M059J (cell line): ENCODE measurements around the gene EME2. TPM values are rescaled to one million over a fixed set of nuclear protein-coding genes. Genes with fewer than 3 reads are reported as not detected.
"Not testable (repeated sequence)": the region's sequence is repeated elsewhere in the genome, so short reads cannot be mapped to it uniquely, and the experiment has no call there.

Experiments
- DNase-seq: peaks from one replicate; pipeline ENCODE4 v3.0.0-alpha.2; 2012; ENCODE audit warnings: low read depth
- total RNA-seq: library from RNA; depleted of rRNA; stranded (reverse); fragments of >200 nt; shearing (Covaris generic); gene quantifications from 2 replicates; pipeline ENCODE4 v1.2.3, GENCODE V29; 2014; rRNA removed

EME2 gene, protein sequence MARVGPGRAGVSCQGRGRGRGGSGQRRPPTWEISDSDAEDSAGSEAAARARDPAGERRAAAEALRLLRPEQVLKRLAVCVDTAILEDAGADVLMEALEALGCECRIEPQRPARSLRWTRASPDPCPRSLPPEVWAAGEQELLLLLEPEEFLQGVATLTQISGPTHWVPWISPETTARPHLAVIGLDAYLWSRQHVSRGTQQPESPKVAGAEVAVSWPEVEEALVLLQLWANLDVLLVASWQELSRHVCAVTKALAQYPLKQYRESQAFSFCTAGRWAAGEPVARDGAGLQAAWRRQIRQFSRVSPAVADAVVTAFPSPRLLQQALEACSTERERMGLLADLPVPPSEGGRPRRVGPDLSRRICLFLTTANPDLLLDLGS
- total RNA-seq = 0.76 and 2.2 TPM in 2 replicates

DNA sequence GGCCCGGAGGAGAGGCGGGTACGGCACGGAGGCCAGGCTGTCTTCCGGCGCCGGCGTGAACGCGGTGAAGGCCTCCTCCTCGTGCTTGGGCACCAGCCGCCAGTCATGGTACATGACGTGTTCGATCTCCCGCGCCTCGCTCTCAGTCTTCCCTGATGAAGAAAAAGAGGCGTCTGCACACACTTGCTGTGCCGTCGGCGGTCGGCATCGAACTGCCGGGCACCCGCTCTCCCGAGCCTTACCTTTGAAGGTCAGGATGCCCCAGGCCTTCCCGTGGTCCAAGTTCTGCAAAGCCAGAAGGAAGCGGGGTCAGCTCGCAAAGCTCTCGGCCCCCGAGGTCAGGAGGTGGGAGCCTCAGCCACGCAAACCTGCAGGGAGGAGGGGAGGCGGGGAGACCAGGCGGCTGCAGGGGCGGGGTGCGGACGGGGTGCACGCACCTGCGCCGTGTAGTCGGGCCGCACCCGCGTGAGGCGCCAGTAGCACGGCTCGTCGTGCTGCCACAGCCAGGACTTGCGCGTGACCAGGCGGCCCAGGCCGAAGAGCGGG, at the start of gene EME2:
EME2 (plus strand) TSS at position 449 of the 546 bp plus-strand sequence. CDS start 418 bp downstream, outside the sequence.
- no peak for DNase-seq

DNA sequence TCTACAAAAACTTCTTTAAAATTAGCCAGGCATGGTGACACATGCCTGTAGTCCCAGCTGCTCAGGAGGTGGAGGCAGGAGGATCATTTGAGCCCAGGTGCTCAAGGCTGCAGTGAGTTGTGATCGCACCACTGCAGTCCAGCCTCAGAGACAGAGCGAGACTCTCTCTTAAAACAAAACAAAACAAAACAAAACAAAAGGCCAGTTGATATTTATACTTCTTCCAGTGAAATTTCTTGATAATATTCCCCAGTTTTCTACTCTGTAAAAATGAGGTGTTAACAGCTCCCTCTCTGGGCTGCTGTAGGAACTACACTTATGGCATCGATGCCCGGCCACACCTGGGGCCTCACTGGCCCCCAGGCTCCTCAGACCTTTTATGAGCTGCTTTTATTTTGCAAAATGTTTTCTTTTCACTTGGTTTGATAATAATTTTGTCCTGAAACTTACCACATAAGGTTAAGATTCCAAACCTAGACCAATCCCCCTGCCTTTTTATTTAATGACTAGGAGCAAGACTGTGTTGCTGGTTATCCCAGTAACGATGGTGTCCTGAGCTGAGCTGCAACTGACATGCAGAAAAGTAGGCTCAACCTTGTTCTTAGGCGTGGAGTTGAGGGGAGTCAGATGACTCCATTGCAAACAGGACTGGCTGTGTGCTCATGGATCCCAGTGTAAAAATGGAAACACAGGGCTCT, 49.0 kb upstream of the EME2 start:
- peak; percentile 51 for DNase-seq

DNA sequence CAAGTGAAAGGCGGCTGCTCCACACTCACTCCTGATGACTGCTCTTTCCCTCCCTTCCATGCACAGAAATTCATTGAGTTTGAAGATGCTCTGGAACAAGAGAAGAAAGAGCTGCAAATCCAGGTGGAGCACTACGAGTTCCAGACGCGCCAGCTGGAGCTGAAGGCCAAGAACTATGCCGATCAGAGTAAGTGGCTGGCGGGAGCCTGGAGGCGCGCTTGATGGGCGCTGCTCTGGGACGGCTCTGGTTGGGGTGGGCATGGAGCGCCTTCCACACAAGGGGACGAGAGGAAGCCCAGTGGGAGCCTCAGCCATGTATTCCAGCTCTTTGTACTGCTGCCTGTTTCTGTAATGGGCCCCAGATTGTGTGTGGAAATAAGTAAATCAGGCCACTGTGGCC, 48.1 kb upstream of the EME2 start:
- DNase-seq = no peak

DNA sequence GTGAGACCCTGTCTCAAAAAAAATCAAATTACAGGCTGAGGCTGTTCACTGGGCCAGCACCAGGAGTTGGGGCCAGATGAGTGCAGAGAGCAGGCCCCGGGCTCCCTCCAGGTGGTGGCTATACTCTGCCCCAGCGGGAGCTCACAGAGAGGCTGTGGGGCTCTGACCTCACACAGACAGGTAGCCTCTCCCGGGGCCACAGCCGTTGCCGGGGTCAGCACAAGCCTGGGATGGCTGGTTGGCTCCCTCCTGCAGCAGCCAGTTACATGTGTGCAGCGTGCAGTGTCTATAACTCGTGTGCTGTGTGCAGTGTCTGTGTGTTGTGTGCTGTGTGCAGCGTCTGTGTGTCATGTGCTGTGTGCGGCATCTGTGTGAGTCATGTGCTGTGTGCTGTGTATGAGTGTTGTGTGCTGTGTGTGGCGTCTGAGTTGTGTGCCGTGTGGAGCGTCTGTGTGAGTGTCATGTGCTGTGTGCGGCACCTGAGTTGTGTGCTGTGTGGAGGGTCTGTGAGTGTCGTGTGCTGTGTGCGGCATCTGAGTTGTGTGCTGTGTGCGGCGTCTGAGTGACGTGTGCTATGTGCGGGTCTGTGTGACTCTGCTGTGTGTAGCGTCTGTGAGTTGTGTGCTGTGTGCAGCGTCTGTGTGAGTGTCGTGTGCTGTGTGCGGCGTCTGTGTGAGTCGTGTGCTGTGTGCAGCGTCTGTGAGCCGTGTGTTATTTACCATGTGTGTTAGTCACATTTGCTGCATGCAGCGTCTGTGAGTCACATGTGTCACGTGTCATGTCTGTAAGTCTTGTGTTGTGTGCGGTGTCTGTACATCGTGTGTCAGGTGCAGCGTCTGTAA, 45.7 kb upstream of the EME2 start:
- no peak for DNase-seq

DNA sequence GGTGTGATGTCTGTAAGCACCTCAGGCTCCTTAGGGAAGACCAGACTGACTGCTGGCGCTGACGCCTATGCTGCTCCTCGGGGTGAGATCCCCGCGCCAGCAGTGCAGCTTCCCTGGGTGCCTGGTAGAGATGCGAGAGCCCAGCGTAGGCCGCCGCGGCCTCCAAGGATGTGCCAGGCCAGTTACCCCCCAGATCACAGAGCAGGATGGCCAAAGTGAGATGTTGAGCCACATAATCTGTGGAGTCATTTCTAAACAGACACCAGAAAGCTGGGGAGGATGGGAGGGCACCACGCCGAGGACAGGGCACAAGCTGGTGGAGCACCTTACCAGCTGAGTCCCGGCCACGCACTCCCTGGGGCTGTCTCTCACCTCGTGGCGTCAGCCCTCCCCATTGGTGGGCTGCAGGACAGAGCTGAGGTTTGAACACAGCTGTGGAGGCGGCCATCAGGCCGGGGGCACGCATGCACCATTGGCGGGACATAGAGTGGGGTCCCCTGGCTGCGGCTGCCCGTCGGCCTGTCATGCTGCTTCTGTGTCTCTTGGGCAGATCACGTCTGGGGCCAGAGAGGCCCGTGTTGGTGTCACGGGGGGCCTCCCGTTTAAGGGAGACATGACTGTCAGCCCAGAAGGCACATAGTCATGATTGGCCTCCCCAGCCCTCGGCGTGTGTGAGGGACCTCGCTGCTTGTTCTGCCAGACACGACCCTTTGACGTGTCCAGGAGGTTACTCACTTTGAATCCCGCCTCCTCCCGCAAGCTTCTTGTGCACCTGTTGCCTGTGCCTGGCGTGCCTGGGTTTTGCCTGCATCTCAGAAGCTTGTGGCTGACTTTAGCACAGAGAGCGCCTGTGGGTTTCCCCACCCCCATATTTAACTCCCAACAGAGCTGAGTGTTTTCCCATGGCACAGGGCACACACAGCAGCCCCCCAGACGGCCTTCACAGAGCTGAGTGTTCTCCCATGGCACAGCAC, 44.7 kb upstream of the EME2 start:
- no peak for DNase-seq

DNA sequence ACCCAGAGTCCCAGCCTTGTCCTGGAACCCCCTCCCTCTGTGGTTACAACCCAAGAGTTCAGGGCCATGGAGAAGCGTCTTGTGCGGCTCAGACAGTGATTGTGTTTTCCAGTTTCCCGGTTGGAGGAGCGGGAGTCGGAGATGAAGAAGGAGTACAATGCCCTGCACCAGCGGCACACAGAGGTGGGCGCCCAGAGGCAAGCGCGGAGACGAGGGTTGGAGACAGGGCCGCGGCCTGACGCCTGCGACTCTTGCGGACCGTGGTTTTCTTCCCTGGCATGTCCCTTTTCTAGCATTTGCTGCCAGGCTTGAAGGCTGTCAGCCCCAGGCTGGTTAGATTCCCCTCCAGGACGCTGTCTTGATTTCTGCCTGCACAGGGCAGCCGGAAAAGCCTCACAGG, 43.6 kb upstream of the EME2 start:
- no peak for DNase-seq

DNA sequence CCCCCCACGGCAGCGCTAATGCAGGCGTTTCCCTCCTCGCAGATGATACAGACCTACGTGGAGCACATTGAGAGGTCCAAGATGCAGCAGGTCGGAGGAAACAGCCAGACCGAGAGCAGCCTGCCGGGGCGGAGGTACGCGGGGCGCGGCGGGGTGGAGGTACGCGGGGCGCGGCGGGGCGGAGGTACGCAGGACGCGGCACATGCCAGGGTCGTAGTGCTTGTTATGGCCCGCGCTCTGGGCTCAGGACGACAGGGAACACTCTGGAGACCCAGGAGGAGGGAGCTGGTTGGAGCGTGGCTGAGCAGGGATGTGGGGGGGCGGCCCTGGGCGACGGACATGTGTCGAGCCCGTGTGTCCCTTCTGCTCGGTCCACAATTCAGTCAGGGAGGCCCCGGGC, 43.2 kb upstream of the EME2 start:
- no peak for DNase-seq

DNA sequence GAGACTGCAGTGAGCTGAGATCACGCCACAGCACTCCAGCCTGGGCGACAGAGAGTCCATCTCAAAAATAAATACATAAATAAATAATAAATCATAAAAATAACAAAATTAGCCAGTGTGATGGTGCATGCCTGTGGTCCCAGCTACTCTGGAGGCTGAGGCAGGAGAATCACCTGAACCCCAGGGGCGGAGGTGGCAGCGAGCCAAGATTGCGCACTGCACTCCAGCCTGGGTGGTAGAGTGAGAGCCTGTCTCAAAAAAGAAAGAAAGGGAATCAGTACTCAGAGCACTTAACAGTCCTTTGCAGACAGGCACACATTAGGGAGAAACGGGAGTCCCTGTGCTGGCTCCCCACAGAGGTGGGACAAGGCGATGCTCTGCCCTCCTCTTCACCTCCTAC, 41.5 kb upstream of the EME2 start:
- DNase-seq = no peak

DNA sequence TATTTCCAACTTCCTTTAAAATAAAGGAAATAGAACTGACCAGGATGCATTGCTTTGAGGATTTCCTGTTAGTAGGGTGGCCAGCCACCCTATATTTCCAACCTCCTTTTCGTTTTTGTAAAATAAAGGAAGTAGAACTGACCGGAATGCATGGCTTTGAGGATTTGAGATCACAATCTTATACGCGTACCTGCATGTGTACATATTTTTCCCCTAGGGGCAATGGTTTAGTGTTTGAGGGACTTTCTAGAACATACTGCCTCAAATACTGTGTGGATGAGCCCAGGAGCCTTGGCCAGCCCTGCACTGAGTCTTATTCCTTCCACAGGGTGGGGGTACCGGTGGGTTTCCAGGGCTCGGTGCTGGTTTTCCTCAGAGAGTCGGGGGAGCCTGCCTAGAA, 41.0 kb upstream of the EME2 start:
- no peak for DNase-seq

DNA sequence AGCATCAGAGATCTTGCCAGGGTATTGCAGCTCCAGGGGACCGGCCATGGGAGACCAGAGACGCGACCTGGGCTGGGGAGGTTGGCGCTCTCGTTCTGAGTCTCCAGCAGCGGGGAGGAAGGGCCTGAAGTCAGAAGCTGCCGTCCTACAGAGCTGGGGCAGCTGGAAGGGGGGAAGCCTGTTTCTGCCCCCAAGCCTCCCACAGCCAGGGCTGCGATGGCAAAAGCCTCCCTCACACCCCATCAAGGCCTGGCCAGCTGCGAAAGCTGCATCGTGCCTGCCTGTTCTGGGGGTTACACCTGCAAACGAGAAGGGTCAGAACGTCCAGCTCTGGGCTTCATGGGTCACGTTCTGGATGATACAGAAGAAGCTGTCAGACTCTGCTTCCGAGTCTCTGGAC, 40.5 kb upstream of the EME2 start:
- no peak for DNase-seq

DNA sequence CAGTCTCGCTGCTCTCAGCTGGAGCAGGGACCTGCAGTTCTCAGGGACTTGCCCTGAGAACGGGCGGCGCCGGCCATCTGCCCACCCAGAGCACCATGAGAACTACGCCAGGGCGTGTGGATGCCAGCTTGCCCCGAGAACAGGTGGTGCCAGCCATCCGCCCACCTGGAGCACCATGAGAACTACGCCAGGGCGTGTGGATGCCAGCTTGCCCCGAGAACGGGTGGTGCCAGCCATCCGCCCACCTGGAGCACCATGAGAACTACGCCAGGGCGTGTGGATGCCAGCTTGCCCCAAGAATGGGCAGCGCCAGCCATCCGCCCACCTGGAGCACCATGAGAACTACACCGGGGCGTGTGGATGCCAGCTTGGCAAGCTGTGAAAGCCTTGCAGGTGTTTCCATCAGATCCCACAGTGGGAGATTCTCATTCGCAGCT, 40.0 kb upstream of the EME2 start:
- DNase-seq = not testable (repeated sequence)

DNA sequence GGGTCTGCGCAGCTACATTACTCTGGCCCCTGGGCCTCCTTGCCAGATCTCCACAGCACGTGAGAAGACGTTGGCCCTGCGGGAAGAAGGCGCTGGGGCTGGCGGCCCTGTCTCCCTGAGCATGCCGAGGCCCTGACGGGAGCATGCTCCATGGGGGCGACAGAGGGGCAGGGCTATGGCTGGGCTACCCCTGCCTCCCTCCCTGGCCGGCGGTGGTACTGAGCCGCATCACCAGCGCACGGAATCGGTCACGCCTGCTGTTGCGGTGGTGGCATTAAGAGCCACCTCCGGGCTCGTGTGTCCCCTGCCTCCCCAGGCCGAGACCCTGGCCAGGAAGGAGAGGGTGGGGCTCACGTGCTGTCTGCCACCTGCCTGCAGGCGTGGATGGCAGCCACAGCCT, 38.5 kb upstream of the EME2 start:
- no peak for DNase-seq

DNA sequence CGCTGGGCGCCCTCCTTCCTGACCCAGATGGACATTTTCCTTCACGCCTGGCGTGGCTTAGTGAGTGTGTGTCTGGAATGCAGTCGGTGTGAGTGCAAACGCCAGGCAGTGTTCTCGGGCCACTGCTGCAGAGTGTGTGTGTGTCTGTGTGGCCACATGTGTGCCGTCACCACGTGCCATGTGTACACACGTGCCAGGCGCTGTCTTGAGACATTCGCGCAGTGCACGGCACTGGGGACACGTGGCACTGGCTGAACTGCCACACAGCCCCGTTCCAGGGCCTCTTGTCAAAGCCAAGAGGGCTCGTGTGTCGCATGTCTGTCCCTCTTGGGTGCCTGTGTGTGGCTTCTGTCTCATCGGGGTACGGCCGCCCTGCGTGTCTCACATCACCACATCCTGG, 37.8 kb upstream of the EME2 start:
- DNase-seq = no peak

DNA sequence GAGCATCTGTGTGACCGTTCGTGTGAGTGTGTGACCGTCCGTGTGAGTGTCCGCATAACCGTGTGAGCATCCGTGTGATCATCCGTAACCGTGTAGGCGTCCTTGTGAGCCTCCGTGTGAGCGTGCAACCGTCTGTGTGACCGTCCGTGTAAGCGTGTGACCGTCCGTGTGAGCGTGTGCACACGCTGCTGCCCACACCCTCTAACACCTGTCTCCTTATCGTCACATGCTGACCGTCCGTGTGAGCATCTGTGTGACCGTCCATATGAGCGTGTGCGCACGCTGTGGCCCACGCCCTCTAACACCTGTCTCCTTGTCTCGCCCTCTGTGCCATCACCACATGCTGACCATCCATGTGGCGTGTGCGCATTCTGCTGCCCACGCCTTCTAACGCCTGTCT, 32.4 kb upstream of the EME2 start:
- DNase-seq = no peak

DNA sequence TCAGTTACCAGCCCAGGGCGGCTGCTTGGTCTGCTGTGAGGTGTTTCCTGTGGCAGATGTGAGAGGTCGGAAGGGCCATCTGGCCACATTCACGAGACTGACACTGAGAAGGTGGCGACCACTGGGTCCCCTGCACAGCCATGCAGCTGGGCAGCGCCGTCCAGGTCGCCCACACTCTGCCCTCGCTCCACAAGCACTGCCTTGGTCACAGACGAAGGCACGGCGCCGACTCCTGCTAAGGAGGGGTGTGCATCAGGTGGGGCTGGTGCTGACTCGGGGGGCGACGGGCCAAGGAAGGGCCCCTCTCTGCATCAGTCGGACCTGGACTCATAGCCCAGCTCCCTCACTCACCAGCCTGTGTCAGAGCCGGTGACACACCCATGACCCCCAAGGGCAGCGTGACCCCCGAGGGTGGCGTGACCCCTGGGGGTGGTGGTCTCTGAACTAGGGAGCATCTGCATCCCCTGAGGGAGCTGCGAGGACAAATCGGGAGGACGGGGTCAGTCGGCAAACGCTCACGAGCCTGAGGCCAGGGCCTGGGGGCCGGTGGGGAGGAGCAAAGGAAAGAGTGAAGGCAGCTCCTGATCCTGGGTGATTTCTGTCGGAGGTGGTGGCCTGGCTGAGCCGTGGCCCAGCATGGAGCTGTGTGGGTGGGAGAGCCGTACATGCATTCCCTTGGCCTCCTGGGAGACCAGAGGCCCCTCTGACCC, 31.7 kb upstream of the EME2 start:
- DNase-seq = no peak

DNA sequence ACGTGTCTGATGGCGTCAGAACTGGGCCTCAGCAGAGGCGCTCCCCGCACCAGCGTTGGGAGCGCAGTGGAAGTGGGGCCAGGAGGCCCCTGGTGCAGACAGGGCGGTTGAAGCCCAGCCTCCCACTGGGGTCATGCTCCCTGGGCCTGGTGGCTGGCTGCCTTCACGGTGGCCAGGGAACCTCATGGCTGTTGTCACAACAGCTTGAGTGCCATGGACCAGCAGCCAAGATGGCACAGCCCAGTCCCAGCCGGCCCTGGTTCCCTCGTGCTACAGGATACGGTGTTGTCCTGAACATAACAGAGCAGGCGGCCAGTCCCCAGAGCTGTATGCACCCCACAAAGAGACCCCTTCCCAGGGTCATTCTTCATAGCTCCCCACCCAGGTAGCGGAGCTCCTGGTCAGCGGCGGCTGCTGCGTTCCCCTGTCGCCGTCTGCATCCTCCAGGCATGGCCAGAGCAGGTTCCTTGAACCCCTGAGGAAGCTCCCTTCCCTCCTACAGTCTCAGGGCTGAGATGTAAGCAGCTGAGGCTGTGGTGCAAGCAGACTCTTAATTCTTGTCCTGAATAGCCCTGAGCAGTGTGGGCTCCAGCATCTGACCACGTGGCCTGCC, 31.0 kb upstream of the EME2 start:
- DNase-seq = no peak

DNA sequence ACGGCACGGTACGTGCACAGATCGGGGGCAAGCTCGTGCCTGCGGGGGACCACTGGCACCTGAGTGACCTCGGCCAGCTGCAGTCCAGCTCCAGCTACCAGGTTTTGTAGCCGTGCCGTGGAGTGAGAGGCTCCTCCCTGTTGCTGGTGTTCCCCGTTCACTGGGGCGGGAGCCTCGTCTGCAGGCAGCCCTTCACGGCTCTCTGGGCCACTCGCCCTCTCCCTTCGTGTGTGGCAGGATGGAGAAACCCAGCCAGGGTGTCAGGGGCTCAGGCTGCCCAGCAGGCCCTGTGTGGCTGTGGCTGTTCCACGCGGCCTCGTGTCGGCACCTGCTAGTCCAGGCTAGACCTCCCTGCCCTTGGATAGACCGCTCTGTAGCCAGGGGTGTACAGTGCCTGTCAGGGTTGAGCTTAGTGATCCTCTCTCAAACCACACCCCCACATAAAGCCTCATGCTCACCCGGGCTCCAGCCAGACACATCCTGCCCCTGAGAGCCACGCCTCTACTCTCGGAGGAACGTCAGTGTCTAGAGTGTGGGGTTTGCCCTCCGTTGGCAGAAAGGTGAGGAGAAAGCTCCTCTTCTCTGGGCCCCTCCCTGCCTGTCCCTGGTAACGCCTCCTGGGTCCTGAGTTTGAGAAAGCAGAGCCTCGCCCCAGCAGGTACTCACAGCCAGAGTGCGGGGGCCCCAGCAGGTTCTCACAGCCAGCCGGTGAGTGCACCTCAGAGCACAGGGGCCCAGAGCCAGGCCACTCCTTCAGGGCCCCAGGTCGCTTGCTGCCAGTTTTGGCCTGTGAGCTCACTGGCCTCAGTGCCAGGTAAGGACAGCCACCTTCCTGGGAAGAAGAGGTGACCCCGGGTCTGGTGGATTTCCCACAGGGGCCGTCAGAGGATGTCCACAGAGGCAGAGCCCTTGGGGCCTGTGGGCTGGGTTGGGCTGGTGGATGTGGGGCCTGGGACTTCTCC, 29.0 kb upstream of the EME2 start:
- no peak for DNase-seq

DNA sequence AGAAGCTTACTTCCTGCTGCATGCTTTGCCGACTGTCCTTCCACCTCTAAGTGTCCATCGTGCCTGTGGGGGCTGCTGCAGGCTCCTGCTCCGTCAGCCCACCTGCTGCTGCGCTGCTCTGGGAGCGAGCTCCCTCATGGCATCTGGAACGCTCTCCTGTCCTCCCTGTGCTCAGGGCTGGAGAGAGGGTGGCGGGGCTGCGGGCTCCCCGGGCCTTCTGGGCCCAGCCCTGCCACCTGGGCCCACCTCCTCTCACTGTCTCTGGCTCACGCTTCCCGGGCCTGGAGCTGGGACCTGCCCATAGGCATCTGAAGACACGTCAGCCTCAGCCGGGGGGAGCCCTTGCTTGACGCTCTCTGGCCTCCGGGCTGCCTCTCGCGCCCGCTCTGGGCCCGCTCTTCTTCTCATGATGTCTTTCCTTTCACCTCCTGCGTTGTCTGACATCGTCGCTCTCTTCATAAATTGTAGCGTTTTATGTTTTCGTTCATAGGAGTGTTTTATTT, 28.2 kb upstream of the EME2 start:
- no peak for DNase-seq
